Transverse colon (tissue), 4 donors: Measurements from ENCODE around the gene OBP2B. TPM values are rescaled to one million over a fixed set of nuclear protein-coding genes. Genes with fewer than 3 reads are reported as not detected.
"Not testable (repeated sequence)": the region's sequence is repeated elsewhere in the genome, so short reads cannot be mapped to it uniquely, and the experiment has no call there.

Experiments
- DNase-seq: peaks from one replicate; pipeline ENCODE4 v3.0.0-alpha.2; 2019
- H3K27ac ChIP-seq, 4 donors: fragments of 200-600 bp; sonication (generic); 2 replicates each; pipeline ENCODE4 v1.5.1; 2016 to 2018; ENCODE audit warnings: inconsistent platforms in 4 of 4
- H3K27me3 ChIP-seq: fragments of 200-600 bp; sonication (generic); 2 replicates; pipeline ENCODE4 v1.5.1; 2017; ENCODE audit warnings: inconsistent platforms
- H3K36me3 ChIP-seq, 4 donors: fragments of 200-600 bp; sonication (generic); 2 replicates each; pipeline ENCODE4 v1.5.1; 2017 to 2019; ENCODE audit warnings: inconsistent platforms in 4 of 4
- H3K4me1 ChIP-seq, 4 donors: fragments of 200-600 bp; sonication (generic); 2 replicates each; pipeline ENCODE4 v1.5.1; 2017 to 2020; ENCODE audit warnings: inconsistent platforms in 4 of 4
- H3K4me3 ChIP-seq, 4 donors: fragments of 200-600 bp; sonication (generic); 1 replicate in 1 of 4; 2 replicates in 3 of 4; pipeline versions ENCODE4 v1.5.1 to v1.6.1; 2017 to 2019; ENCODE audit warnings: inconsistent platforms in 4 of 4
- H3K9me3 ChIP-seq, 2 donors: fragments of 200-600 bp; sonication (generic); 2 replicates each; pipeline ENCODE4 v1.5.1; 2017 to 2019; ENCODE audit warnings: inconsistent platforms in 2 of 2
- CTCF ChIP-seq, 5 experiments: fragments of 200-600 bp in 3 of 5; fragments of 450-650 bp in 2 of 5; sonication (generic) in 3 of 5; IDR thresholded peaks; 1 replicate in 2 of 5; 2 replicates in 3 of 5; pipeline ENCODE4 v1.5.1; 2016 to 2017; ENCODE audit warnings: antibody characterized with exemption in 5 of 5, inconsistent platforms in 3 of 5, mild to moderate bottlenecking in 2 of 5, moderate library complexity in 1 of 5
- EP300 ChIP-seq: sonication (generic); formaldehyde crosslinking; IDR thresholded peaks from one replicate; pipeline ENCODE4 v1.6.1; 2017; ENCODE audit warnings: antibody characterized with exemption, low read depth
- POLR2A ChIP-seq: fragments of 450-650 bp; IDR thresholded peaks from one replicate; pipeline ENCODE4 v1.6.1; 2016; ENCODE audit warnings: antibody characterized with exemption, mild to moderate bottlenecking, moderate library complexity
- POLR2AphosphoS5 ChIP-seq, 3 donors: sonication (generic); formaldehyde crosslinking; IDR thresholded peaks; one replicate each; pipeline ENCODE4 v1.6.1; 2016; ENCODE audit warnings: antibody characterized with exemption in 3 of 3
- WGBS, 2 donors: methylation state at CpG; one replicate each; pipeline ENCODE4 v1.1.5; 2018; ENCODE audit warnings: low coverage in 1 of 2; 5-methylcytosine and 5-hydroxymethylcytosine counted together
- in situ Hi-C, 4 donors: fragments of 200-750 bp; cut with MboI; loops; one replicate each; pipeline versions ENCODE4 v1.15.0 to v1.15.1; 2017; ENCODE audit warnings: low sequenced_read_pairs in 3 of 4, low pct_ligation_motif_present in 1 of 4, low pct_unique_long_range_greater_than_20kb in 1 of 4
- intact Hi-C: fragments of 100-400 bp; cut with DNase I; formaldehyde crosslinking; loops from one replicate; pipeline ENCODE4 v1.15.1; 2023; ENCODE audit warnings: low total_unique reads
- total RNA-seq, 4 donors: library from RNA; depleted of rRNA; stranded (reverse); fragments of >200 nt; gene quantifications; one replicate each; pipeline ENCODE4 v1.1.0, GENCODE V29; 2016

Gene OBP2B
- total RNA-seq, 4 donors from 2014 or later: not detected

GRCh38 chr9:133234577-133235322 lies 25.7 kb upstream of the OBP2B start:
- H3K4me3 ChIP-seq: no peak overlapping the region
- in situ Hi-C loops (no loop called here), intact Hi-C loops (no loop called here)
- H3K9me3 ChIP-seq: no peaks in the 10 kb centered on the region
- H3K36me3 ChIP-seq: no peaks in the 10 kb centered on the region
- no peak overlapping the region for H3K27ac ChIP-seq
- TF ChIP-seq CTCF (IDR thresholded peaks at IDR 0.05) (no peak), POLR2A (no peak), POLR2AphosphoS5 (IDR thresholded peaks at IDR 0.05) (no peak), EP300 (no peak)
- no peaks in the 10 kb centered on the region for H3K27me3 ChIP-seq
- DNase-seq: no peak
- peaks cover 10 to 30% (median 22%) of the 10 kb centered on the region in 4 donors for H3K4me1 ChIP-seq
- 94% methylated on average over 25 of the region's 31 CpGs; no CpG with 5 or more reads in 1 of the 2 donors for WGBS, 2 donors

GRCh38 chr9:133233681-133234432 lies 24.8 kb upstream of the OBP2B start:
- peaks cover 7 to 21% (median 14%) of the 10 kb centered on the region in 4 donors for H3K4me1 ChIP-seq
- no peaks in the 10 kb centered on the region for H3K27me3 ChIP-seq
- intact Hi-C loops (no loop called here), in situ Hi-C loops (no loop called here)
- H3K9me3 ChIP-seq: no peaks in the 10 kb centered on the region
- no peak for DNase-seq
- TF ChIP-seq EP300 (no peak), POLR2A (no peak), CTCF (IDR thresholded peaks at IDR 0.05) (no peak), POLR2AphosphoS5 (IDR thresholded peaks at IDR 0.05) (no peak)
- no peaks in the 10 kb centered on the region for H3K36me3 ChIP-seq
- no peak overlapping the region for H3K4me3 ChIP-seq
- WGBS, 2 donors: 80 to 81% methylated on average over 7 to 31 of the region's 32 CpGs
- no peak overlapping the region for H3K27ac ChIP-seq

GRCh38 chr9:133231934-133232568 lies 23.0 kb upstream of the OBP2B start:
- H3K27ac ChIP-seq: peak overlapping the region in 3 of 4 donors; percentile 20 to 38 (median 24)
- in situ Hi-C loops, H3K4me1 ChIP-seq, H3K9me3 ChIP-seq, H3K36me3 ChIP-seq, intact Hi-C loops, DNase-seq, H3K27me3 ChIP-seq: not testable (repeated sequence)
- 52 to 59% methylated on average over 13 to 24 of the region's 24 CpGs for WGBS, 2 donors
- H3K4me3 ChIP-seq: peak overlapping the region in 1 of 4 donors; percentile 13

- intact Hi-C loops, H3K36me3 ChIP-seq, DNase-seq, H3K4me1 ChIP-seq, H3K4me3 ChIP-seq, H3K27ac ChIP-seq, H3K27me3 ChIP-seq, in situ Hi-C loops, H3K9me3 ChIP-seq: not testable (repeated sequence)
- WGBS, 2 donors: 88% methylated on average over 6 to 7 of the region's 7 CpGs
Measured at GRCh38 chr9:133230514-133230913, 21.5 kb upstream of the OBP2B start.

- Histone ChIP-seq H3K36me3 (no peaks in the 10 kb centered on the region), H3K4me3 (no peak overlapping the region), H3K9me3 (no peaks in the 10 kb centered on the region), H3K4me1 (peaks cover 0 to 6% (median 4%) of the 10 kb centered on the region in 4 donors), H3K27ac (no peak overlapping the region), H3K27me3 (peaks cover 3% of the 10 kb centered on the region)
- intact Hi-C loops (no loop called here), in situ Hi-C loops (no loop called here)
- no peak for DNase-seq
- 84 to 85% methylated on average over 5 of the region's 5 CpGs for whole genome bisulfite sequencing, 2 donors
- no peak for TF ChIP-seq POLR2A
- no peak for TF ChIP-seq CTCF (IDR thresholded peaks at IDR 0.05)
- no peak for TF ChIP-seq POLR2AphosphoS5 (IDR thresholded peaks at IDR 0.05)
- no peak for TF ChIP-seq EP300
Measured at GRCh38 chr9:133230093-133230492, 21.0 kb upstream of the OBP2B start.

- H3K27ac ChIP-seq, DNase-seq, H3K27me3 ChIP-seq, H3K9me3 ChIP-seq, H3K4me1 ChIP-seq, intact Hi-C loops, in situ Hi-C loops, H3K36me3 ChIP-seq, H3K4me3 ChIP-seq: not testable (repeated sequence)
- whole genome bisulfite sequencing, 2 donors: 89% methylated on average over 6 to 16 of the region's 22 CpGs
Measured at GRCh38 chr9:133228474-133229193, 19.6 kb upstream of the OBP2B start.

GRCh38 chr9:133227996-133228395 lies 18.9 kb upstream of the OBP2B start:
- H3K36me3 ChIP-seq, in situ Hi-C loops, H3K27me3 ChIP-seq, H3K4me1 ChIP-seq, DNase-seq, H3K27ac ChIP-seq, H3K9me3 ChIP-seq, intact Hi-C loops, H3K4me3 ChIP-seq: not testable (repeated sequence)
- 91% methylated on average over 8 of the region's 8 CpGs; no CpG with 5 or more reads in 1 of the 2 donors for WGBS, 2 donors
